HG03571 (cell line): ENCODE data around the gene FKRP.

Source experiments
- ATAC-seq: cut with Tn5 transposase; IDR thresholded peaks from one replicate; pipeline ENCODE4 v1.9.1; 2021; ENCODE audit not compliant: unreplicated experiment

The FKRP gene

GRCh38 chr19:46731007-46731501 is 14.8 kb upstream of the FKRP start:
- ATAC-seq, result no peak

GRCh38 chr19:46731584-46731983 is 14.3 kb upstream of the FKRP start:
- no peak for ATAC-seq

GRCh38 chr19:46732172-46732938 is 13.5 kb upstream of the FKRP start:
- no peak for ATAC-seq

GRCh38 chr19:46732966-46733689 is 12.7 kb upstream of the FKRP start:
- ATAC-seq, result no peak

- no peak for ATAC-seq
Observed at GRCh38 chr19:46733690-46734292, 12.1 kb upstream of the FKRP start.

GRCh38 chr19:46736531-46737297 is 9.1 kb upstream of the FKRP start:
- no peak for ATAC-seq

- ATAC-seq, result no peak
Observed at GRCh38 chr19:46737298-46737654, 8.6 kb upstream of the FKRP start.

- no peak for ATAC-seq
Observed at GRCh38 chr19:46737761-46738171, 8.1 kb upstream of the FKRP start.

GRCh38 chr19:46739290-46739771 is 6.5 kb upstream of the FKRP start:
- ATAC-seq, result no peak

- no peak for ATAC-seq
Observed at GRCh38 chr19:46741447-46741846, 4.4 kb upstream of the FKRP start.

GRCh38 chr19:46742926-46743480 is 2.9 kb upstream of the FKRP start:
- no peak for ATAC-seq

GRCh38 chr19:46744005-46744691 is 1.7 kb upstream of the FKRP start:
- no peak for ATAC-seq

GRCh38 chr19:46745030-46745429 is 827 bp upstream of the FKRP start:
- no peak for ATAC-seq

- ATAC-seq, result no peak
Observed at GRCh38 chr19:46746281-46747057, 612 bp downstream of the FKRP start, which contains the start of gene STRN4. Gene STRN4, minus strand, starts transcription at chr19:46746450. Its CDS starts 20 bp downstream, at chr19:46746430.

GRCh38 chr19:46748325-46749109 is 2.7 kb downstream of the FKRP start:
- ATAC-seq, result no peak

GRCh38 chr19:46753420-46754155 is 7.7 kb downstream of the FKRP start:
- ATAC-seq, result no peak

GRCh38 chr19:46755077-46755852 is 9.4 kb downstream of the FKRP start:
- ATAC-seq, result no peak
